NCI-H2081 treated with DMSO at 0.1 percent for 48 hours (cell line): ENCODE data around the gene CTBP1.

Experiments used
- DNase-seq: peaks from one replicate; lab custom pipeline; 2025; lab: John Stamatoyannopoulos, UW

CTBP1 gene

DNA sequence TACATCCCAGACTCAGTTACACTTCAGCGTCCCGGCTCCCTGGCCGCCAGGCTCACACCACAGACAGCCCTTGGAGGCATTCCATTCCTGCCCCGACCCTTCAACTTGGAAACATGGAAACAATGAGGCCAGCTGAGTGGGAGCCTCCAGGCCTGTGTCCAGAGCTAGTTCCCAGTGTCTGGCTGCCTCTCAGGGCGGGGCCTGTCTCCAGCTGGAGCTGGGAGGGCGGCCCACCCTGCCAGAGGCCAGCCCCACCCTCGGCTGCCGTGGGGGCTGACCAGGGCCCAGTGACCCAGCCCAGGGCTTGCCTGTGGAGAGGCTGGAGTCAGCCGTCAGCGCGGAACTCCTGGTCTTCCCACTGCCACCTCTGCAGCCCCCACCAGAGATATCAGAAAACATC lies 39.1 kb downstream of the CTBP1 start:
- DNase-seq, result no peak

DNA sequence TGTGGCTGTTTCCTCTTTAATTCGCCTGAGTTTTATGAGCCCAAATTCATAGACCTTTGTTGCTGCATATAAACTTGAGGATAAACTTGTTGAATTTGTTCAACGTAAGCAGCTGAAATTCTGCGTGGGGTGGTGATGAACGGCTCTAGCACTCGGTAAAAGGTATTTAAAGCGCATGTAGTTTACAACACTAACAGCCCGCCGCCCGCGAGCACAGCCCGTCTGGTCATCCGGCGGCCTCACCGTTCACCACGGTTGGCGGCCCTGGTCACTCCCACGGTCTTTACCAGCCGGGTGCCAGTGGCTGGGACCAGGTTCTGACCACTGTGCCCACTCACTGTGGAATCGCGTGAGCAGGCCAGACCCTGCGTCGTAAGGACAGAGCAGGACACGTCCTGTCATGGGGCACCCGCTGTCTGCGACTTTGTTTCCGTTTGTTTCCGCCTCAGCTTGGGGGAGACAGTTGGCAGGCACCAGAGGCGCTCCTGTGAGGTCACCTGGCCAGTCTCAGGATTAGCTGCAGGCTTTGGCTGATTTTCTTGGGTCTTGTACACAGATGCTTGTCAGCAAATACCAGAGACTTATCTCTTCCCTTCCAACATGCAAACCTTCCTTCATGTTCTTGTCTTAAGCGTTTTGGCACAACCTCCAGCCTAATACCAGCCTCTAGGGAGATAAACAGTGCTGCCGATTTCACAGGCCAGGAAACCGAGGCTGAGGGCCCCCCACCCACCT lies 39.8 kb downstream of the CTBP1 start:
- no peak for DNase-seq

DNA sequence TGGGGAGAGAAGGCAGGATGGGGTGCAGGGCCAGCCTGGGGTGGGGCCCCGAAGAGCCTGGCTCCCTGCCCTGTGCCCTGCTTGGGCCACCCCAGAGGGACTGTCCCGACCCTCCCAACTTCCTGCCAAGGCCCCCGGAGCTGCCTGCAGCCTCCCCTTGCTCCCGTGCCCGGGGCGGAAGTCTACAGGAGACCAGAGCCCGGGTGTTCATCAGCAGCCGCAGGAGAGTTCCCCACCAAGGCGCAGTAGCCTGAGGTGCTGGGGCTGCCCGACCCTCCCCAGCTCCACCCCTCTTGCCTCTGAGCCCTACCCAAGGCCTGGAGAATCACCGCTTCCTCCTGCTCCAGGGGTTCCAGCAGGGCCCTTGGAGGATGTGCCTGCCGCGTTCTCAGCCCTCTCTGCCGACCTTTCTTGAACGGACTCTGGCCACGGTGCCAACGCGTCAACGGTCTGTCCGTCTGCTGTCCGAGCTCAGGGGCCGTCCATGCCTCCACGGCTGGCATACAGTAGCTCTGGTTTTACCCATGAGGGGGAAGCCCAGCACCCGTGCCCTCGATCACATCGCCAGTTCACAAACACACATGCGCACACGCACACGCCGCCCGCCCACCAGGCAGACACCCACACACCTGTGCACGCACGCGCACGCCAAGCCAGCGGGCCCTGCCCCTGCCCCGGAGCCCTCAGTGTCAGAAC lies 40.5 kb downstream of the CTBP1 start:
- DNase-seq, result no peak

DNA sequence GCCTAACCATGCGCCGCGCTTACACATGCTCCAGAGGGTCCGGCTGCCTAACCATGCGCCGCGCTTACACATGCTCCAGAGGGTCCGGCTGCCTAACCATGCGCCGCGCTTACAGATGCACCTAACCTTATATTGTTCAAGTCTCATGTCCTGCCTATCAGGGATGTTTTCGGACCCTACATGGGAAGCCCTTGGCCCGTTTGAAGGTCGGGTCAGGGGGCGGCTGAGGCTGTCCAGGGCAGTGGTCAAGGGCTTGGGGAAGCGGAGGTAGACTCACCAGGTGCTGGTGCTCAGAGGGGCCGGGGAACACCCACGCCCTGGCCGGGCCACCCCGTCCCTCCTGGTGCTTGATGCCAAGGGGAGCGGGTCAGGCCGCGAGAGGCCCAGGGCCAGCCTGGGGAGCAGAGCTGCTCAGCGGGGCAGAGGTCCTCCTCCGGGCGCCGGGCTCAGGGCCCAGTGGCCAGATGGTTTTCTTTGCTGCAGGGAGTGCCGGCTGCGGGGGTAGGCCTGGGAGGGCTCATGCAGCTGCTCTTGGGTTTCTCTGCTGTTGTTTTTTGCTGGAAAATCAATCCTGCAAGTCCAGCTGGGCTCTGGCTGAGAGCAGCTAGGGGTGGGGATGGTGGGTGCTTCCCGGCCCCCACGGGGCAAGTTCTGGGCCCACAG lies 41.2 kb downstream of the CTBP1 start:
- DNase-seq, result no peak

DNA sequence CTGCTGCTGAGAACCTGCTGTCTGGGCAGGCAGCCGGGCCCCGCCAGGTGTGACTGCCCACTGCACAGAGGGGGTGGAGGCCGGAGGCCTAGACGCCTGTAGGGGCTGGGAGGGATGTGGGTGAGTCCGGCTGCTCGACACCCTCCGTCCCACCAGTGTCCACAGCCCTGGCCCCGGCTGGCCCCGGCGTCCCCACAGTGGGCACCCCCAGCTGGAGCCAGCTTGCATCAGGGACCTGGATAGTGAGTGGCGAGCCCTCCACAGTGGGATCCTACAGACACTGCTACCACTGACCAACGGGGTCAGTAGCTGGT lies 41.8 kb downstream of the CTBP1 start:
- DNase-seq, result no peak

DNA sequence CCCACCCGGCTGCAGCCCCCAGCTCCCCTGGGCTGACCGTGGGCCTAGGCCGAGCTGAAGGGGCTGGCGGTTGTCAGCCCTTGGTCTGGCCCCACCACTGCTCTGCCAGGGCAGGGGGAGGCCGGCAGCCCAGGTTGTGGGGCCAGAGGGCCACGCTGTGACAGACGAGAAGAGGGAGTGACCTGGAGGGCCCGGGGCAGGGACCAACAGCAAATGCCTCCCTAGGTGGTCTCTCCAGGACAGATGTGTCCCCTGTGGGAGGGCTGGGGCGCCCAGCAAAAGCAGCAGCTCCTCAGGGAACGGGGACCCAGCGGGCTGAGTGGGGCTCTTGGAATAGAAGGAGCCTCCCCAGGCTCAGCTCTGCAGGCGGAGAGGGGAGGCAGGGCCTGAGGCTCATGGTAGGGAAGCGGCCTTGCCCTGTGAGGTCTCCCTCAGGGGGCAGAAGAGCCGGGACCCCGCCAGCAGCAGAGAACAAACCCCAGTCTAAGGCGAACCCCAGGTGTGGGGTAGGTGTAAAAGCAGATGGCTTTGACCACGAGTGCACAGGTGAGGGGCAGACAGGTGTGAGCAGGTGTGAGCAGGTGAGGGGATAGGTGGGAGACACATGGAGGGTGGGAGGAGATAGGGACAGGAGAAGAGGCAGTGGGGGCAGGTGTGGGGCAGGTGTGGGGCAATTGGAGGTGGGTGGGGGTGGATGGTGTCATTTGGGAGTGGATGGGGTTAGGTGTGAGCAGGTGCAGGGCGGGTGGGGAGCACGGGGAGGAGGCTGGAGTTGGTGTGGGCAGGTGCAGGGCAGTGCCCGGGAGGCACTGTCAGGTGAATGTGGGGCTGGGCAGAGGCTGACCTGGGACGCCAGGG lies 42.4 kb downstream of the CTBP1 start:
- DNase-seq, result no peak

DNA sequence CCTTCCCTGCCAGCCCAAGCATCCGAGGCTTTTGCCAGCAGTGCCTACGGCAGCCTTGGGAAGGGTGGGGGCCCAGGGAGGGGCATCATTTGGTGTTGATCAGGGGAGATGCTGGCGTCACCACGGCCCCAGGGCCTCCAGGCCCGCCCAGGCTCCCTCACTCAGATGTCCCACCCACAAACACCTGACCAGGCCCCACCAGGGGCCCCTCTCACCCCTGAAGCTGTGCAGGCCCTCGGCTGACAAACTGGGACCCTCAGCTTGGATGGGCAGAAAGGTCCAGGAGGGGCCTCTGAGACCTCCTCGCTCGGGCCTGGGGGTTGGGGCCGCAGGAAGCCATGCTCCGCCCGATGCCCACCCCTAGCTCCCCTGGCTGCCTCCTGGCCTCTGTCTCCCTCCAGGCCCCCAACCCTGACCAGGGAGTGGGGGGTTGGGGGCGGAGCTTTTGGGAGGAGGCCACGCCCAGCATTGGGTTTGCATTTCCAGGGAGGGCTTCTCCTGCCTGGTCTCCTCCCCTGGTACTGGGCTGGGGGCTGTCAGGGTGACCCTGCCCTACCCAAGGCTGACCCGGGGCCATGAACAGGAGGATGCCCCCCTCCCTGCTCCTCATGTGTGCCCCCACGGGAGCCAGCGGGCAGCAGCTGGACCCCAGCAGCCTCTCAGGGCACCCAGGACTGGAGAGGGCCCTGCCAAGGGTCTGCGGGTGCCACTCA lies 43.2 kb downstream of the CTBP1 start:
- DNase-seq, result no peak

DNA sequence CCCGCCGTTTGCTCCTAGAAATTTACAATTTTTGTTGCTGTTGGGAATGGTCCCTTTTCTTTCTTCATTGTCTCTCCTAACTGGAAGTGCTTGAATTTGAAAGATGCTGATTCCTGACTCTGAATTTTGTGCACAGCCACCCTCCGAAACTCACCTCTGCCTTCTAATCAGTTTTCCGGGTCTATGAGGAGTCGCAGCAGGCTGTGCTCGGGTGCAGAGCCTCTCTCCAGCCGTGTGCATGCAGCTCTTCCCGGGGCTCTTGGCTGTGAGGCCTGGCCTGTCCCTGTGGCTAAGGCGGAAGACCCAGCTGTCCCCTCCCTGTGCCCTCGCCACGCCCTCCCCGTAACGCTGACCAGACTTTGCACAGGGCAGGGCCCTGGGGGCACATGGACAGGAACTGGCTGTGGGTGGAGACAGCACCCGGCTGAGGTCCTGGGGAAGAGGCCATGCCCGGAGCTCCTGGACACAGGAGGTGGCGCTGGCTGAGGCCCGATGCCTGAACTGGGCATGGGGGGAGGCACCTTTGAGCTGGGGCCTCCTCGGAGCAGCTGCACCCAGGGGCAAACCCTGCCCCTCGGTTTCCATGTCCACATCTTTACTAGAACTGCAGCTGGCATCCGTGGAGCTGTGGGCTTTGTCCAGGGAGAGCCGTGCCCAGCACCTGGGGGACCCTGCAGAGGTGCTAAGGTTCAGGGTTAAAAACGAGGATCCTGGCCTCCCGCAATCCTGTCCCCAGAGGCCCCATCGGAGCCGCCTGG lies 43.9 kb downstream of the CTBP1 start:
- DNase-seq, result no peak

DNA sequence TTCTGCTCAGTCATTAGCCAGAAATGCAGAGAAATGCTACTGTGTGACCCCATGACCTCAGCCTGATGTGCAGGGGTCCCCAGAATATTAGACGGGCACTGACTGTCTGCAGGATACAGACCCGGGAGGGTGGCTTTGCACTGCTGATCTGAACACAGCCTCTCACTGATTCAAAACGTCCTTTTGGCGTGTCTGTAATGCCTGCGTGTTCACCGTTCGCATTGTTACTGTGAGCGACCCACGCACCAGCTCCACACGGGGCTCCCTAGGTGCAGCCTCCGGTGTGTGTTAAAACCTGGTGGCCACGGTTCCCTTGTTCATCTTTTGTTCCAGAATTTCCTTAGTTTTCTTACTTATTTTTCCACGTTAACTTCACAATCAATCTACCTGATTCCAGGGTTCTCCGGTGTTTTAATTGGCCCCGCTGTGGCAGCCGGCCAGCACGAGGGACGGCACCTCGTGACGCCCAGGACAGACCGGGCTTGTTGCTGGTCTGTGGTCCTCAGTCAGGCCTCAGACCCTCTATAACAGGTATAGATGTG lies 44.6 kb downstream of the CTBP1 start:
- DNase-seq, result no peak

DNA sequence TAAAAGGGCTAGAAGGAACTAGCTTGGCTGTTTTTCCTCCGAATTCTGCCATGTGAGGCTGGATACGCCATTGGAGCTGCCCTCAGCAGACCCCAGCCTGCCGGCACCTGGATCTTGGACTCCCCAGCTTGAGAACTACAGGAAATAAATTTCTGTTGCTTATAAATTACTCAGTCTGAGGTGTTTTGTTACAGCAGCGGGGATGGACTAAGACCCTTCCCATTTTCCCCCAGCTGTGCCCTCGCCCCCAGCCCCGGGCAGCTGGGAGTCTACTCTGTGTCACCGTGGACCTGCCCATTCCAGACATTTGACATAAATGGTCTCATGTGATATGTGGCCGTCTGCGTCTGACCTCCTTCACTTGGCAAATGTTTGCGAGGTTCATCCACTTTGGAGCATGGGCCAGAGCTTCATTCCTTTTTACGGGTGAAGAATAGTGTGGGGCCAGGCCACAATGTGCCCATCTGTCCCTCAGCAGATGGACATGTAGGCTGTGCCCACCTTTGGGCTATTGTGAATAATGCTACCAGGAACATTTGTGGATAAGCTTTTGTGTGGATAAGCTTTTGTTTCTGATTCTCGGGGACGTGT lies 45.8 kb downstream of the CTBP1 start:
- DNase-seq, result no peak

DNA sequence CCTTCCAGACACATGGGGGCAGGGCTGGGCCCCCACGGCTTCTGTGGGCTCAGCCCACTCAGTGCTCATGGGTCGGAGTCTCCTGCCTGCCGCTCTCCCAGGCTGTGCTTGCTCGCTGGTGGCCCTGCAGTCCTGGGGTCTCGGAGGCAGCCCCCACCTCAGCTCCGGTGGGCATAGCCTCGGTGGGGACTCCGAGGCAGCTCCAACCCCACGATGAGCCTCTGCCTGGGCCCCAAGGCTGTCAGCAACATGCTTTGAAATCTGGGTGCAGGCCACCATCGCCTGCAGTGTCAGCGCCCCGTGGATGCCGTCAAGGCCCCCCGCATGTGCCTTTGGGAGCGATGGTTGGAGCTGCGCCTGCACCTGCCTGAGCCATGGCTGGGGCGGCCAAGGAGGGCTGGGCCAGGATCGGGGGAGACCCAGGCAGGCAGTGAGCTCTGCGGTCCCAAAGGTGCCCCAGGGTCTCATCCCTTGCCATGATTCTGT lies 46.4 kb downstream of the CTBP1 start:
- DNase-seq, result no peak

DNA sequence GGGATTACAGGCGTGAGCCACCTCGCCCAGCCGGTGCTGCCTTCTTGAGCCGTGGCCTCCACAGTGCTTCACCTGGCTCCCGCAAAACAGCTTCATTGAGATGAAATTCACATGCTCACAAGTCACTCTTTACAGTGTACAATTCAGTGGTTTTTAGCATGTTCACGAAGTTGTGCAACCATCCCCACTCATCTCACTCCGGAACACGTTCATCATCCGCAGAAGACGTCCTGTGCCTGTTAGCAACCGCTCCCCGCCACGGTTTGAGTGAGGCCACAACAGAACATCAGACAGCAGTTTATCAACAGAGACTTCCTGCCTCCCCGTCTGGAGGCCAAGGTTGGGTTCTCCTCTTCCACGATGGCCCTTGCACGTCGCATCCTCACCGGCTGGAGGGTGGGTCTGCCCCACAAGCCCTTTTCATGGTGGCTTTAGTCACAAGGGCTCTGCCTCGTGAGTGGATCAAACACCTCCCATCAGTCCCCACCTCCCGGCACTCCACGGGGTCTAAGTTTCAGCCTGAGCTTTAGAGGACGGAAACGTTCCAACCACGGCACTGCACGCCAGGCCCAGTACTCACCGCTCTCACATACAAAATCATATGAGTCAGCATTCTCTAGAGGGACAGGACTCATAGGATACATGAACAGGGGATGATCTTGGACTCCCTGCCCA lies 46.9 kb downstream of the CTBP1 start:
- no peak for DNase-seq

DNA sequence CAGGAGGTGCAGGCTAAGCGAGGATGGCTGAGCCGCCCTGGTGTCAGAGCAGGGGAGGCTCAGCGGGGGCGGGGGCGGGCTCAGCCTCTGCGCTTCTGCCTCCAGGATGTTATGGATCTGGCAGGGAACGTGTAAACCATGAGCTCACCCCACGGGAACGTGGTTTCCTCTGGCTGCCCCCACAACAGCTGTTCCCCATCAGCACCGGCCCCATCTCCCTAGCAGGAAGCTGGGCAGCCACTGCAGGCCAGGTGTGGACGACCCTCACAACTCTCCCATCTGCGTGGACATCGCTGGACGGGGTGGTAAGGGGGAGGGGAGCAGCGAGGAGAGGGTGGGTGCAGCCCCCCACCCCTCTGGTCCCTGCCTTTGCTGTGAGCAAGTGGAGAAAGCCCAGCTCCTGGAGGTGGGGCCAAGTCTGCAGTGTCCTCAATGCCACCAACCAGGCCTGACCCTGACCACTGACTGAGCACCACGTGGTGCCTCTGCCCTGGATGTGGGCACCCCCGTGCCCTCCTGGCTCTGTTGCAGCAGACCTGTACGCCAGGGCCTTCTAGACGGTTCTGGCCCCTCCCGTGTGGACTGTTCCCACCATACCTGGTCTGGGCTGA lies 48.4 kb downstream of the CTBP1 start:
- DNase-seq, result no peak

DNA sequence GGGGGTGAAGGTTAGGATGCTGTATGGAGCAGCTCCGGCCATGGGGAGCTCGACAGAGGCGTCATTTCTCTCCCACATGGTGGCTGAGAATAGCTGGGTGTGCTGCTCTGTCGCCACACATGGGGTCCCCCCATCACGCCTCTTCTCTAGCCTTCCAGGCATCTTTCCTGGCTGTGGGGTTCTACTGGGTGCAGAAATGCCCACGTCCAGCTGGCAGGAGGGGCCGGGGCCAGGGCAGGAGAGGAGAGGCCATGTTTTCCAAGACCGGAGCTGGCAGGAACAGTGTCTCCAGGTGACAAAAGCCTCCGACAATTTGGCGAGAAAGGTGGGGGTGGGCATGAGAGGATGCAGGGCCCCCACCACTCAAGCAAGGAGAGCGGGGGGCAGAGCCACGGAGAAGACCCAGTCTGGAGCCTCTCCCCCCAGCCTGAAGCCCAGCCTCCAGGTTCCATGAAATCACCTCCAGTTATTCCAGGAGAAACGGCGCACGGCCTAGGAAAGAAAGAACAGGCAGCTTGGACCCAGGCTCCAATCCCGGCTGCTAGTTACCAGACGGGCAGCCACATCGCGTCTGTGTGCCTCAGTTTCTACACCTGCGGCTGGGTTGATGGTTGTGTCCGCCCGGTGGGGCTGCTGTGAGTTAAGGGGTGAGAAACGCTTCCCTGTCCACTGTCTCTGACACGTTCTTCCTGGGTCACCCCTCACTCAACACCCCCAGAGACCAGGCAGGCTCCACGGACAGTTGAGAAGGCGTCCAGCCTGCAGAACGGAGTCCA lies 49.2 kb downstream of the CTBP1 start:
- no peak for DNase-seq

DNA sequence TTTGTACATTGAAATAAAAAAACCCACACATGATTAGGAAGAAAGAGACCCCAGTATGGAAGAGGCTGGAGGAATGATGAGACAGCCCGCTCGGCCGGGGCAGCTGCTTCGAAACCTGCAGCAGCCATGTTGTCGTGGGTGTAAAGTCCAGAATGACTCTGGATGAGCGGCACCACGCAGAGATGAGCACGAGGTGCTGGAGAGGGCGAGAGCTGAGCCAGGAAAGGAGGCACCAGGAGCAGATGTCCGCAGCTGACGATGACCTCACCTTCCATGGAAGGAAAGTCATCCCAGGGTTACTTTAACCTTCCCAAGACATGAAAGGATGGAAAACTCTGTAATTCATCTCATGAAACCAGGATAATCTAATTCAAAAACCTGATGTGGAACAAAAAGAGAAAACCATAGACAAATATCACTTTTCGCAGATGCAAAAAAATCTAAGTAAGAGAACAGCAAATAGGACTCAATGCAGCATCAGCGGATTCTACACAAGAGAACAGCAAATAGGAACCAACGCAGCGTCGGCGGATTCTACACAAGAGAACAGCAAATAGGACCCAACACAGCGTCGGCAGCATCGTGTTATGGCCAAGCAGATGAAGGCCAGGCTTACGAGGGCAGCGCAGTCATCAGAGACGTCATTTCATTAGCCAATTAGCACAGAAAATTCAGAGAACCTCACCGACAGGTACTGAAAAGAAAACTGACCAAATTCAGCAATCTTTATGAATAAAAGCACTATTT lies 50.7 kb downstream of the CTBP1 start:
- no peak for DNase-seq

DNA sequence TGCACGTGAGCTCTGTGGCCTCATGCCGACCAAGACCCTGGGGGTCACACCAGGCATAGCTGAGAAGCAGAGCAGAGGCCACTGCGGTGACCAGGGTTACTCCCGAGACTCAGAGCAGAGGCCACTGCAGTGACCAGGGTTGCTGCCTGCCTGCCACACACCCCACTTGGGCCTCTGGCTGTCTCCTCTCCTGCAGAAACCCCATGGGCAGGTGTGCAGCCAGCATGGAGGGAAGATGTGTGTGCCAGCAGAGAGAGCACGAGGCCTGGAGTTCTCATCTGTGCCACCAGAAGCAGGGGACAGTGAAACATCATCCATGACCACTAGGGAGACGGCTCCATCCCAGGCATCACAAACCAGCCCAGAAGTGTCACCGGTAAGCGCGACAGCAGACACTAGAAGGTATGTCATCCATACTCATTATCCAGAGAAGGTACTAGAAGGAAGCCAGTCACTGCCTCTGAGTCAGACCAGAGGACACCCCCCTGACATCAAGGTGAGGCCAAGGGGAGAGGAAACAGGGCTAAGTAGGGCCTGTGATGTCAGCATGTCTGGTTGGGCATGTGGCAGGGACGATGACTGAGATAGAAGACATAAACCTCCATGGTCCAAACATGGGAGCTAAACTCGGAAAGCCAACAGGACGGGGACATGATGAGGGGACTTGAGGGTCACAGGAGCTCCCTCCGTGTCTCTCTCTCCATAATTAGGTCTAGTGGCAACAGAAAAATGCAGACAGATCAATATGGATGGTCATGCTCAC lies 52.3 kb downstream of the CTBP1 start:
- DNase-seq, result no peak

DNA sequence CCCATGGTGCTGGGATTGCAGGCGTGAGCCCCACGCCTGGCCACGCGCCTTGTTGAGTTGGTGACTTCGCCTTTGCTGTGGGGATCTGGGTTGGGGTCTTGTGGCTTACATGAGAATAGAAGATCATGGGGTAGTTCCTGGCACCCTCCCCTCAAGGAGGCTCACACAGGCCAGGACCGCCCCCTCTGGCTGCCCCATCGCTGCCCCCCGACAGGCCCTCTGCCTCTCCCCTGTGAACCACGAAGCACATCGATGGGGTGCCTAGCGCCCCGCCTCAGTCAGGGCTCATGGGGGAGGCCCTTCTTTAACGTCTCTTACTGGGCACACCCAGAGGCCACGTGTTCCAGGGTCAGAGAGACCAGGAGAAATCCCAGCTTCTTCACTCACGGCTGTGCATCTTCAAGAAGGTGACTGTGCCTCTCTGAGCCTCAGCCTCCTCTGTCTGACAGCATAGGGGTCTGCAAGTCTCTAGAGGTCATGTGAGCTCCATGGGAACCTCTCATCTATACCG lies 53.0 kb downstream of the CTBP1 start:
- DNase-seq, result no peak
